Transverse colon (tissue), 4 donors: ENCODE measurements around the gene CD96. TPM values are rescaled to one million over a fixed set of nuclear protein-coding genes. Genes with fewer than 3 reads are reported as not detected.

Source experiments
- DNase-seq: peaks from one replicate; pipeline ENCODE4 v3.0.0-alpha.2; 2019
- H3K27ac ChIP-seq, 4 donors: fragments of 200-600 bp; sonication (generic); 2 replicates each; pipeline ENCODE4 v1.5.1; 2016 to 2018; ENCODE audit warnings: inconsistent platforms in 4 of 4
- H3K27me3 ChIP-seq: fragments of 200-600 bp; sonication (generic); 2 replicates; pipeline ENCODE4 v1.5.1; 2017; ENCODE audit warnings: inconsistent platforms
- H3K36me3 ChIP-seq, 4 donors: fragments of 200-600 bp; sonication (generic); 2 replicates each; pipeline ENCODE4 v1.5.1; 2017 to 2019; ENCODE audit warnings: inconsistent platforms in 4 of 4
- H3K4me1 ChIP-seq, 4 donors: fragments of 200-600 bp; sonication (generic); 2 replicates each; pipeline ENCODE4 v1.5.1; 2017 to 2020; ENCODE audit warnings: inconsistent platforms in 4 of 4
- H3K4me3 ChIP-seq, 4 donors: fragments of 200-600 bp; sonication (generic); 1 replicate in 1 of 4; 2 replicates in 3 of 4; pipeline versions ENCODE4 v1.5.1 to v1.6.1; 2017 to 2019; ENCODE audit warnings: inconsistent platforms in 4 of 4
- H3K9me3 ChIP-seq, 2 donors: fragments of 200-600 bp; sonication (generic); 2 replicates each; pipeline ENCODE4 v1.5.1; 2017 to 2019; ENCODE audit warnings: inconsistent platforms in 2 of 2
- EP300 ChIP-seq: sonication (generic); formaldehyde crosslinking; IDR thresholded peaks from one replicate; pipeline ENCODE4 v1.6.1; 2017; ENCODE audit warnings: antibody characterized with exemption, low read depth
- POLR2A ChIP-seq: fragments of 450-650 bp; IDR thresholded peaks from one replicate; pipeline ENCODE4 v1.6.1; 2016; ENCODE audit warnings: antibody characterized with exemption, mild to moderate bottlenecking, moderate library complexity
- POLR2AphosphoS5 ChIP-seq, 3 donors: sonication (generic); formaldehyde crosslinking; IDR thresholded peaks; one replicate each; pipeline ENCODE4 v1.6.1; 2016; ENCODE audit warnings: antibody characterized with exemption in 3 of 3
- WGBS, 2 donors: methylation state at CpG; one replicate each; pipeline ENCODE4 v1.1.5; 2018; ENCODE audit warnings: low coverage in 1 of 2; 5-methylcytosine and 5-hydroxymethylcytosine counted together
- in situ Hi-C, 4 donors: fragments of 200-750 bp; cut with MboI; loops; one replicate each; pipeline versions ENCODE4 v1.15.0 to v1.15.1; 2017; ENCODE audit warnings: low sequenced_read_pairs in 3 of 4, low pct_ligation_motif_present in 1 of 4, low pct_unique_long_range_greater_than_20kb in 1 of 4
- intact Hi-C: fragments of 100-400 bp; cut with DNase I; formaldehyde crosslinking; loops from one replicate; pipeline ENCODE4 v1.15.1; 2023; ENCODE audit warnings: low total_unique reads
- total RNA-seq, 4 donors: library from RNA; depleted of rRNA; stranded (reverse); fragments of >200 nt; gene quantifications; one replicate each; pipeline ENCODE4 v1.1.0, GENCODE V29; 2016
- TF ChIP-seq, protein P1 (sequence below), 5 experiments: fragments of 200-600 bp in 3 of 5; fragments of 450-650 bp in 2 of 5; sonication (generic) in 3 of 5; IDR thresholded peaks; 1 replicate in 2 of 5; 2 replicates in 3 of 5; pipeline ENCODE4 v1.5.1; 2016 to 2017; ENCODE audit warnings: antibody characterized with exemption in 5 of 5, inconsistent platforms in 3 of 5, mild to moderate bottlenecking in 2 of 5, moderate library complexity in 1 of 5

The CD96 gene
- total RNA-seq, 4 donors from 2014 or later, result 5.5 to 24.3 (median 13.0) TPM

DNA sequence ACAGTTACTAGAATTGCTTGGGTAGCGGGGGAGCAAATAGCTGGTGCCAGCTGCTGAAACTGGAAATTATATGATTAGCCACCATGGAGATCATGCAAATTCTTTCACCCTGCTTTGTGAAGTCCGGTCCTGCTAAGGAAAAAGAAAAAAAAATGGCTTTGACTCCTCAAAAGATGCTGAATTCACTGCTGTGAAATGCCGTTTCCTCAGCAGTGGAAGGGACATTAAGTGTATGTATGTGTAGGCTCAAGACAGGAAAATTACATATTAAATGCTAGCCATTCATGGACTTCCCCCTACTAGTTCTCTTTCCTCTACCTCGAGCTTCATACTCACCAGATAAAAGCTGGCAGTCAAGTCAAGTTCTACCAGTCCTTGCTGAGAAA lies 135.0 kb downstream of the CD96 start:
- TF ChIP-seq POLR2AphosphoS5 (IDR thresholded peaks at IDR 0.05), result no peak
- TF ChIP-seq POLR2A, result peak; percentile 35
- H3K9me3 ChIP-seq, result no peaks in the 10 kb centered on the region
- peaks cover 3 to 37% (median 30%) of the 10 kb centered on the region in 4 donors for H3K4me1 ChIP-seq
- intact Hi-C loops (no loop called here), in situ Hi-C loops (no loop called here)
- H3K27me3 ChIP-seq, result no peaks in the 10 kb centered on the region
- no peak for DNase-seq
- peak overlapping the region; percentile 69 to 81 (median 78) for H3K27ac ChIP-seq
- H3K4me3 ChIP-seq, result peak overlapping the region in 1 of 4 donors; percentile 17
- WGBS, 2 donors, result 46% methylated on average over 4 of the region's 4 CpGs; no CpG with 5 or more reads in 1 of the 2 donors
- no peaks in the 10 kb centered on the region for H3K36me3 ChIP-seq

DNA sequence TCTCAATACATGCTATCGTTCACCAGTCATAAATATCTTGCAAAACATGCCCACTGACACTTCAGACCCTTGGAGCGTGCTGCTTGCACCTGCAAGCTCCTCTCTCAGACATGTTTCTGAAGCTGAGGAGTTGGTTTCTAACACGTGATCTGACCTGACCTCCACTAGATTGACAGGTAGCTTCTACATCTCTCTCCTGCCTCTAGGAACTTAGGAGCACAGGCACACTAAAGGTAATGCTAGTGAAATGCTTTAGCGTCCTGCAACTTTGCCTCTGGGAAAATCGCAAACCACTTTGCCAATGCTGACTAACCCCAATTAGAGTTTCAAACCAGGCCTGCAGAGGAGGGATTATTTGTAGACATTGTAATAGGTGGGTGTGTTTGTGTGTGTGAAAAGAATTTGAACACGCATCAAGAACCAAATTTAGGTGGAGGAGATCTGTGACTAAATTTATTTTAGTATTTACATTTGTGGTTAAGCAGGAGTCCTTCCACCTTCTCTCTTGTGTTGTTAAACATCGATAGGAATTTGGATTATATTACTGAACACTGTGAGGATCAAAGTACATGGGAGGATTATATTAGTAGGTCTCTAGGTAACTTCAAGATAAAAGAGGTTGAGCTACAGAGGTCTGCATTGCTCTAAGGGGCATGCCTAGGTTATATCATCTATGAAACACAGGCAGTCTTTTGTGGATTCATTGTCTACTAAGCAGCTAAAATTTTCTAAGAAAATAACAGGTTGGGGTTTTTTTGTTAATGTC lies 139.8 kb downstream of the CD96 start:
- H3K27ac ChIP-seq, result peak overlapping the region in 1 of 4 donors; percentile 3
- no peaks in the 10 kb centered on the region for H3K36me3 ChIP-seq
- no peaks in the 10 kb centered on the region for H3K27me3 ChIP-seq
- in situ Hi-C loops, result no loop called here
- TF ChIP-seq POLR2A (no peak), EP300 (no peak), POLR2AphosphoS5 (IDR thresholded peaks at IDR 0.05) (no peak)
- TF ChIP-seq, protein P1, sequence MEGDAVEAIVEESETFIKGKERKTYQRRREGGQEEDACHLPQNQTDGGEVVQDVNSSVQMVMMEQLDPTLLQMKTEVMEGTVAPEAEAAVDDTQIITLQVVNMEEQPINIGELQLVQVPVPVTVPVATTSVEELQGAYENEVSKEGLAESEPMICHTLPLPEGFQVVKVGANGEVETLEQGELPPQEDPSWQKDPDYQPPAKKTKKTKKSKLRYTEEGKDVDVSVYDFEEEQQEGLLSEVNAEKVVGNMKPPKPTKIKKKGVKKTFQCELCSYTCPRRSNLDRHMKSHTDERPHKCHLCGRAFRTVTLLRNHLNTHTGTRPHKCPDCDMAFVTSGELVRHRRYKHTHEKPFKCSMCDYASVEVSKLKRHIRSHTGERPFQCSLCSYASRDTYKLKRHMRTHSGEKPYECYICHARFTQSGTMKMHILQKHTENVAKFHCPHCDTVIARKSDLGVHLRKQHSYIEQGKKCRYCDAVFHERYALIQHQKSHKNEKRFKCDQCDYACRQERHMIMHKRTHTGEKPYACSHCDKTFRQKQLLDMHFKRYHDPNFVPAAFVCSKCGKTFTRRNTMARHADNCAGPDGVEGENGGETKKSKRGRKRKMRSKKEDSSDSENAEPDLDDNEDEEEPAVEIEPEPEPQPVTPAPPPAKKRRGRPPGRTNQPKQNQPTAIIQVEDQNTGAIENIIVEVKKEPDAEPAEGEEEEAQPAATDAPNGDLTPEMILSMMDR (IDR thresholded peaks at IDR 0.05), result no peak
- no peak overlapping the region for H3K4me3 ChIP-seq
- H3K9me3 ChIP-seq, result no peaks in the 10 kb centered on the region
- no peak for DNase-seq
- peaks cover 0 to 8% (median 7%) of the 10 kb centered on the region in 4 donors for H3K4me1 ChIP-seq
- WGBS, 2 donors, result 47 to 50% methylated on average over 2 to 7 of the region's 7 CpGs
- intact Hi-C loops, result no loop called here

DNA sequence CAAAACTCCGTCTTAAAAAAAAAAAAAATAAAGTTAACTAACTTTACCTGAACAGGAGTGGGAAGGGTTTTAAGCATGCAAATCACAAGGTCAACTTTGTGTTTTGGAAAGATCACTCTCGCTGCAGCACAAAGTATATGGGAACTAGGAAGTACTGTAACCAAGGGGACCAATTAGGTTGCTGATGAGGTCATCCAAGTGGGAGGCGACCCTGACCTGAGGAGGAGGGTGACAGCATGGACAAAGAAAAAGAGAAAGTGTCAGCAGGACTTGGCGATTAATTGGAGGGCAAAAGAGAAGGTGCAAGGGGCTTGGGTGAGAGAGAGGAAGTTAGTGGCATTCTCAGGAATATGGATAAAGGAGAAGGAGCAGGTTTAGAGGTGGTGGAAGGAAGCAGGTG lies 142.6 kb downstream of the CD96 start:
- peaks cover 0 to 7% (median 0%) of the 10 kb centered on the region in 4 donors for H3K4me1 ChIP-seq
- in situ Hi-C loops (no loop called here), intact Hi-C loops (no loop called here)
- no peak overlapping the region for H3K27ac ChIP-seq
- no peaks in the 10 kb centered on the region for H3K36me3 ChIP-seq
- DNase-seq, result no peak
- 78 to 80% methylated on average over 4 of the region's 4 CpGs for WGBS, 2 donors
- TF ChIP-seq POLR2A (no peak), EP300 (no peak), POLR2AphosphoS5 (IDR thresholded peaks at IDR 0.05) (no peak)
- TF ChIP-seq, protein P1 (IDR thresholded peaks at IDR 0.05), result no peak
- no peaks in the 10 kb centered on the region for H3K9me3 ChIP-seq
- H3K27me3 ChIP-seq, result no peaks in the 10 kb centered on the region
- H3K4me3 ChIP-seq, result no peak overlapping the region

DNA sequence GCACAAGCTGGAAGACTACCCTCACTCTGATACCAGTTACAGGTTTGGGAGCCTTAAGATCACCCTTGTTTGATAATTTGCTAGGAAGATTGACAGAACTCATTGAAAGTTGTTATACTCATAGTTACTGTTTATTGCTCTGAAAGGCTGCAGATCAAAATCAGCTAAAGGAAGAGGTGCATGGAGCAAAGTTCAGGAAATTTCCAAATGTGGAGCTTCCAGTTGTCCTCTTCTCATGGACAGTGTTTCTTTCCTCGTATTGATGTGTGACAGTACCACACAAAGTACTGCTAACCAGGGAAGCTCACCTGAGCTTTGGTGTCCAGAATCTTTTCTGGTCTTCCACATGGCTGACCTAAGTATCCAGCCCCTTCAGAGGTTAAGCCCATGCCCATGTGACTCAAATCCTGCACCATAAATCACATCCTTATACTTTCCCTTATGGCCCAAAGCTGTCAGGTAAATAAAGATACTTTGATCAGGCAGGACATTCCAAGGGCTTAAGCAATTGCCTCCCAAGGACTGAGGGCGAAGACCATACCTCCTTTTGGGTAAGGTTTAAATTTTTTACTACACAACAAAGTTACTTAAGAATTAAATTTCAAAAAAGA lies 146.3 kb downstream of the CD96 start:
- H3K36me3 ChIP-seq, result no peaks in the 10 kb centered on the region
- H3K4me1 ChIP-seq, result peaks cover 0 to 10% (median 3%) of the 10 kb centered on the region in 4 donors
- no peak for TF ChIP-seq POLR2A
- TF ChIP-seq, protein P1 (IDR thresholded peaks at IDR 0.05), result no peak
- TF ChIP-seq EP300, result no peak
- 90 to 100% methylated on average over 1 to 2 of the region's 2 CpGs for WGBS, 2 donors
- DNase-seq, result no peak
- H3K4me3 ChIP-seq, result no peak overlapping the region
- H3K27ac ChIP-seq, result no peak overlapping the region
- H3K9me3 ChIP-seq, result no peaks in the 10 kb centered on the region
- in situ Hi-C loops, result no loop called here
- intact Hi-C loops, result no loop called here
- no peaks in the 10 kb centered on the region for H3K27me3 ChIP-seq
